GM21381 (cell line): ENCODE measurements around the gene ATP9B.

ENCODE experiments used
- ATAC-seq: cut with Tn5 transposase; IDR thresholded peaks from one replicate; pipeline ENCODE4 v1.9.1; 2021; ENCODE audit warnings: mild to moderate bottlenecking, moderate library complexity; ENCODE audit not compliant: unreplicated experiment

ATP9B gene

GRCh38 chr18:79422783-79423165 is 353.6 kb downstream of the ATP9B start:
- ATAC-seq, result no peak

DNA sequence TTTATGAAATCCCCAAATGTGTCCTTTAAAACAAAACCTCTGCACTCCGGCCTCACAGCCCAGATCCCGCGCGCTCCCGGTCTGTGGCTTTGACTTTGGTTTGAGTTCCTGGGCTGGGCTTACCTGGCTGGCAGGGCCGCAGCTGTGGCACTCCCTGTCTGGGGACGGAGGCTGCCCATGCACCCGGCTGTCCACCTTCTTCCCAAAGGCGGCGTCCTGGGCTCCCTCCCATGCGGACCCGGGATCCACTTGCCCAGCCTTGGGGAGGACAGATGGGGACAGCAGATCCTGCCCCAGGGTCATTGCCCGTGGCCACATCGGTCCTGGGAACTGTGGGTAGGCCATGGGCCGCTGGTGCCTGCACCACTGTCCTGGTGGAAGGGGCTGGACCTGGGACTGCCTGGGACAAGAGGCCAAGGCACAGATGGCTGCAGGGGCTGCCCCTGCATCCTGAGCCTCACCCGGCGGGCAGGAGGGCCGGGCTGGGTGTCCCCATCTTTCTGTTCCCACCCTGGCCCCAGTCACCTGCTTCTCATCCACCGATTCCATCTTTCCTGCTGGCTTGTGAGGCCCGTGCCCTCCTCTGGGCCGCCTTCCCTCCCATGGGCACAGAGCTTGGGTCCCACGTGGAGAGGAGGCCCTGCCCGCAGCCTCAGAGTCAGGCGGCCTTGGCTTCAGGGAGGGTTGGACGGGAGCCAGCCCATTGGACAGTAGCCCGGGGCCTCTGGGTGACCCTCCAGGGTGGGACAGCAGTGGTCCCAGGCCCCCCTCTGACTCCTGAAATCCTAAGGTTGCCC is 354.2 kb downstream of the ATP9B start:
- no peak for ATAC-seq

GRCh38 chr18:79424008-79424565 is 354.9 kb downstream of the ATP9B start:
- no peak for ATAC-seq

- no peak for ATAC-seq
Measured at GRCh38 chr18:79424880-79425568, 355.8 kb downstream of the ATP9B start.

GRCh38 chr18:79425569-79425886 is 356.3 kb downstream of the ATP9B start:
- no peak for ATAC-seq

GRCh38 chr18:79426376-79427300 is 357.4 kb downstream of the ATP9B start:
- ATAC-seq, result no peak

DNA sequence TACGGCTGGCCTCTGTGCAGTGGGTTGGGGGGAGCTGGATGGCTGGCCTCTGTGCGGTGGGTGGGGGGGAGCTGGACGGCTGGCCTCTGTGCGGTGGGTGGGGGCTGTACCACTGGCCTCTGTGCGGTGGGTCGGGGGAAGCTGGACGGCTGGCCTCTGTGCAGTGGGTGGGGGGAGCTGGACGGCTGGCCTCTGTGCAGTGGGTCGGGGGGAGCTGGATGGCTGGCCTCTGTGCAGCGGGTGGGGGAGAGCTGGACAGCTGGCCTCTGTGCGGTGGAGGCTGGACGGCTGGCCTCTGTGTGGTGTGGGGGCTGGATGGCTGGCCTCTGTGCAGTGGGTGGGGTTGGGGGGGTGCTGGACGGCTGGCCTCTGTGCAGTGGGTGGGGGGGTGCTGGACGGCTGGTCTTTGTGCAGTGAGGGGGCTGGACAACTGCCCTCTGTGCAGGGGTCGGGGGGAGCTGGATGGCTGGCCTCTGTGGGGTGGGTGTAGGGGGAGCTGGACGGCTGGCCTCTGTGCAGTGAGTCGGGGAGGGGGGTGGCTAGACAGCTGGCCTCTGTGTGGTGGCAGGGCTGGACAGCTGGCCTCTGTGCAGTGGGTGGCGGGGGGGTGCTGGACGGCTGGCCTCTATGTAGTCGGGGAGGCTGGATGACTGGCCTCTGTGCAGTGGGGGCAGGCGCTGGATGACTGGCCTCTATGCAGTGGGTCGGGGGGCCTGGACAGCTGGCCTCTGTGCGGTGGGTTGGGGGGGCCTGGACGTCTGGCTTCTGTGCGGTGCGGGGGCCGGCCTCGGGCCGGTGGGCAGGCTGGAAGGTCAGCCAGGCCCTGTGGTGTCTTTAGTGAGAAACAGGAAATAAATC is 358.4 kb downstream of the ATP9B start:
- ATAC-seq, result no peak
